RWPE1 (cell line): ENCODE data around the gene KLHL25.

Experiments
- CTCF ChIA-PET: fragments of 350-600 bp; sonication (Branson Sonifier 250); formaldehyde crosslinking; extraction: SDS; loops from one replicate; lab custom pipeline; 2021; lab: Yijun Ruan, JAX
- POLR2A ChIA-PET: fragments of 400-600 bp; formaldehyde crosslinking; extraction: SDS; loops from one replicate; lab custom pipeline; 2020; ENCODE audit warnings: antibody characterized with exemption; ENCODE audit not compliant: low non-redundant PET; lab: Yijun Ruan, JAX
- DNase-seq: peaks from one replicate; pipeline ENCODE4 v3.0.0; 2012; ENCODE audit warnings: low spot score
- H3K27ac ChIP-seq: fragments of 450-650 bp; 2 replicates; pipeline ENCODE4 v1.5.1; 2017
- TF ChIP-seq, protein P1 (sequence below): fragments of 450-650 bp; conservative IDR thresholded peaks from 2 replicates; pipeline ENCODE4 v1.5.1; 2017; ENCODE audit warnings: low read depth, mild to moderate bottlenecking

The KLHL25 gene

DNA sequence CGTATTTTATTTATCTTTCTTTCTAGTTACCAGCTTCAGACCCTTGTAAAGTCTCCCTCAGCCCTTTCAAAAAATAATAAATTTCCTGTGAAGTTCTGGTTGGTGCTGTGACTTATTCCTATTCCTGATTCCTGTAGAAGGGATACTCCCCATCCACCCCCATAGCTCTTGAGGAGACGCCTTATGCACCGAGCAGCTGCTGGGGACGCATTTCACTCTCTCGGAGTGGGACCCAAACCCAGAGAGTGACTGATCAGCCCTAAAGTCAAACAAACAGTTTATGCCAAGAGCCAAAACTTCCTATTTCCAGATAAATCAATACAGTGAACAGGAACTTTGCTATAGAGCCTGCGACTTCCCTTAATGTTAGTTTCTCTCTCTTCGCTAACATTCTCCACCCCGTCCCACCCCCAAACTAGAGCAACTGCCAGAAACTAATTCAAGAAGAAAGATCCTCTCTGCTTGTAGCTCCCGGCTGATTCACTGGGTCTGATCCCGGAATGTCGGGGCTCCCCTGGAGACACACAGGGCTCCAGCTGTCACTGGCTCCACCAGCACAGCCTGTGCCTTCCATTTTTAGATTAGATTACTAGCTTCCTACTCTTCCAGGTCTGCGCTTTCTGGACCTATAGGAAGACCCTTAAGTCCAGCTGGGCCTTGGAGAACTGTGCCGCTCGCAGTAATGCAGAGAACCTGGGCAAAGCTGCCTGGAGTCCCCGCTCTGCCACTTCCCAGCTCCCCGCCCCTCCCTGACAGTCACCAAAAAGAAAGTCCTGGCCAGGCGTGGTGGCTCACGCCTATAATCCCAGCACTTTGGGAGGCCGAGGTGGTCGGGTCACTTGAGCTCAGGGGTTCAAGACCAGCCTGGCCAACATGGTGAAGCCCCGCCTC lies 45.2 kb downstream of the KLHL25 start:
- TF ChIP-seq, protein P1, sequence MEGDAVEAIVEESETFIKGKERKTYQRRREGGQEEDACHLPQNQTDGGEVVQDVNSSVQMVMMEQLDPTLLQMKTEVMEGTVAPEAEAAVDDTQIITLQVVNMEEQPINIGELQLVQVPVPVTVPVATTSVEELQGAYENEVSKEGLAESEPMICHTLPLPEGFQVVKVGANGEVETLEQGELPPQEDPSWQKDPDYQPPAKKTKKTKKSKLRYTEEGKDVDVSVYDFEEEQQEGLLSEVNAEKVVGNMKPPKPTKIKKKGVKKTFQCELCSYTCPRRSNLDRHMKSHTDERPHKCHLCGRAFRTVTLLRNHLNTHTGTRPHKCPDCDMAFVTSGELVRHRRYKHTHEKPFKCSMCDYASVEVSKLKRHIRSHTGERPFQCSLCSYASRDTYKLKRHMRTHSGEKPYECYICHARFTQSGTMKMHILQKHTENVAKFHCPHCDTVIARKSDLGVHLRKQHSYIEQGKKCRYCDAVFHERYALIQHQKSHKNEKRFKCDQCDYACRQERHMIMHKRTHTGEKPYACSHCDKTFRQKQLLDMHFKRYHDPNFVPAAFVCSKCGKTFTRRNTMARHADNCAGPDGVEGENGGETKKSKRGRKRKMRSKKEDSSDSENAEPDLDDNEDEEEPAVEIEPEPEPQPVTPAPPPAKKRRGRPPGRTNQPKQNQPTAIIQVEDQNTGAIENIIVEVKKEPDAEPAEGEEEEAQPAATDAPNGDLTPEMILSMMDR: no peak
- peak overlapping the region; percentile 78 for H3K27ac ChIP-seq
- ChIA-PET POLR2A (no interaction called here), CTCF (interaction anchor here (0.6 to 0.7 kb wide), 6 partner anchors 12 to 441 kb away, joined by 3 to 5 read pairs (median 3); no protein-coding TSS in a partner anchor)
- DNase-seq: no peak

DNA sequence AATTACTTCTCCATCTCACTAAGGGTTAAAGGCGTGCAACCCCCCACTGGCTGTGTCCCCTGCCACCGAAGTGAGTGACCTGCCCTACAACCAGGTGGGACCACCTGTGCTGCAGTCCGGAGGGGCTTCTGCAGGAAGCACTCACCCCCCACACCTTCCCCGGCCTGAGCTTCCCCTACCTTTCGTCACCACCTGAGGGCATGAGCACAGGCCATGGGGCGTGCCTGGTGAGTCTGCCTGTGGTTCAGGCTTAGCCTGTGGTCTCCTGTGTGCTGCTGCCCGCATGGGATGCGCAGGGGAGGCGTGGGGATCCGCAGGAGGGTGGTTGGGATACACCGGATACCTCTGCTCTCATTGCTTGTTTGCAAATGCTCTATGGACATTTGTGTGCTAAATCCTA lies 46.0 kb downstream of the KLHL25 start:
- ChIA-PET POLR2A (no interaction called here), CTCF (interaction anchor here (0.6 to 0.7 kb wide), 4 partner anchors 12 to 94 kb away, joined by 3 to 5 read pairs (median 3); no protein-coding TSS in a partner anchor)

DNA sequence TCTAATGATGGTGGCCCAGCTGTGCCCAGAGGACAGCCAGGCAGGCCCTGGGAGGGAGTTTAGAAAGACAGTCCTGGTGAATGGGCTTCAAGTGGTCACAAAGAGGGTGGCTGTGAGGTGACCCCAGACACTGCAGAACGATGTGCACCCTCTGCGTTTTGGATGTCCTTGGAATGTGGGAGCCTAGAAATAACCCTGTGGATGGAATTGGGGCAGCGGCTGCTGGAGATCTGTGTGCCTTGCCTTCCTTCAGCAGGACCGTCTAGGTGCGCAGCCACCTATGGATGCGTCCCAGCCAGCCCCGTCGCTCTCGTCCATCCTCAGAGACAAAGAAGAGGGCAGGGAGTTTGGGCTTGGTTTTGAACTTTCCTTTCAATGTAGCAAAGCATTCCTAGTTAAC lies 46.5 kb downstream of the KLHL25 start:
- POLR2A ChIA-PET: no interaction called here
- CTCF ChIA-PET: interaction anchor here (0.7 kb wide), 1 partner anchor 44 kb away, joined by 3 read pairs; no protein-coding TSS in a partner anchor
- peak overlapping the region; percentile 22 for H3K27ac ChIP-seq
- DNase-seq: no peak
- TF ChIP-seq, protein P1: no peak

More for the DNA sequence above, 46.0 kb downstream of the KLHL25 start:
- TF ChIP-seq, protein P1: no peak
- no peak for DNase-seq
- H3K27ac ChIP-seq: peak overlapping the region; percentile 22

DNA sequence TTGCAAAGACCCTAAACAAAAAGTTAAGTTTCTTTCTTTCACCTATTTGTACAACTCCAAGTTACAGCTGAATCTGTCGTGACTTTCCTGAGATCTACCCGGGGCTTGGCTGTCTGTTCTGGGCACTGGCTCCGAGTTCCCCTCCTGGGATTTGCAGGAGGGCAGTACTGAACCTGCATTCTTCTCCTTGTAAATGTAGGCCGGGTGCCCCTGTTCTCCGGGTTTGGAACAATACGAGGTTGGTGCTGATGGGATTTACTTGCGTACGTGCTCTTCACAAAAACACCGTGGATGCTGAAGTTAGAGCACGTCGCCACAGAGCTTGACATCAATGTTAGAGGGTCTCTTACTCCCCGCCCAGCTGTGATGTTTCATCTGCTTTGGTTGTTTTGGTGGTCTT lies 48.1 kb downstream of the KLHL25 start:
- DNase-seq: no peak
- TF ChIP-seq, protein P1: no peak
- H3K27ac ChIP-seq: no peak overlapping the region
- ChIA-PET CTCF (interaction anchor here (0.8 kb wide), 1 partner anchor 91 kb away, joined by 4 read pairs; no protein-coding TSS in a partner anchor), POLR2A (no interaction called here)

DNA sequence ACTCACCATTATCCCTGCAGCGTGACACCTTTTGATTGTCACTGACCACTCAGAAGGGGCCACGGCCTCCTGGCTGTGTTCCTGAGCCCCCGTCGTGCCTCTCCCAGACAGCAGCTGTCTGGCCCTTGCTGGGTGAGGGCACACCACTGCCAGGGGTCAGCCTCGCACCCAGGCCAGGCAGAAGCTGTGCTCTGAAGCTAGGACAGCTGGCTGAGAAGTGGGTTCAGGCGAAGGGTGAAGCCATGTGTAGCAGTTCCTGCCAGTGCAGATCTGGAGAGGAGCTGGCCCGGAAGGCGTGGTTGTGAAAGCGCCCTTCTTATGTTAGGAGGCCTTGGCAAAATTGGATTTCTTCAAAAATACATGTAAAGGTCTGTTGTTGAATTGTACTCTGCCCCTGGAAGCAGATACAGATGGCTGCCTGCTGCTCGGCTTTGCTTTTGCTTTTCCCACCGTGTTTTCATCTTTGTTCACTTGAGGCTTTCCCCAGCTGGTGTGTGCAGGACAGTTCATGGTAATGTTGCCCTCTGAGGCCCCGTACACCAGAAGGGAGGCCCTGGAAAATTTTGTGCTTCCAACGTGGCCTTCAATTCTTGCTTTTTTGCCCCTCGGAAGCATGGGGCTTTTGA lies 49.1 kb downstream of the KLHL25 start:
- ChIA-PET CTCF (interaction anchor here (0.6 kb wide), 1 partner anchor 46 kb away, joined by 3 read pairs; no protein-coding TSS in a partner anchor), POLR2A (no interaction called here)
- no peak for DNase-seq
- TF ChIP-seq, protein P1: no peak
- peak overlapping the region; percentile 34 for H3K27ac ChIP-seq

DNA sequence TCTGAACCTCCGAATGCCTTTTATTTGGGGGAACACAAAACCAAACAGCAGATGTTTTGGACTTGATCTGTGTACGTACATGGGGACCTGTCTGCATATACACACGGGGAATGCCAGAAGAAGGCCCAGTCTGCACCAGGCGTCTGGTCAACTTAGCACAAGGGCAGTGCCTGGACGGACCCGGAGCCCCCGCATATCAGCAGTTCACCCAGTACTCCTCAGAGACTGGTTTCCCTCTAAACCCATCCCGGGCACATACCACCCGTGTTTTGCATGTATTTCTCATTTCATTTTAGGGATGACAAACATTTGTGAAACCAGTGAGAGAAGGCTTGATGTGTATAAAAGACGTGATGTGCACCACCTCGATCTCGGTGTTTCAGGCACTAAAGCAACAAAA lies 49.7 kb downstream of the KLHL25 start:
- ChIA-PET POLR2A (no interaction called here), CTCF (no interaction called here)

More for the DNA sequence above, 49.7 kb downstream of the KLHL25 start:
- no peak for DNase-seq
- no peak overlapping the region for H3K27ac ChIP-seq
- TF ChIP-seq, protein P1: no peak
